Endothelial cell of umbilical vein (primary cell): Measurements from ENCODE around the gene GOLGA3. TPM values are rescaled to one million over a fixed set of nuclear protein-coding genes. Genes with fewer than 3 reads are reported as not detected.

Experiments
- BruUV-seq: library from RNA; stranded (reverse); fragments of 400-500 nt; replicated peaks from 2 replicates; lab custom pipeline; 2021; lab: Mats Ljungman, UMichigan
- CTCF ChIA-PET: fragments of 300-600, 350-600 bp; sonication (Branson Sonifier 250); formaldehyde crosslinking; loops from one replicate; lab custom pipeline; 2021; ENCODE audit warnings: antibody characterized with exemption, inconsistent platforms; lab: Charles Lee
- POLR2A ChIA-PET: fragments of 300-600, 350-600 bp; sonication (Branson Sonifier 250); formaldehyde crosslinking; loops from one replicate; lab custom pipeline; 2021; ENCODE audit warnings: antibody characterized with exemption, inconsistent platforms; lab: Charles Lee
- DNase-seq: peaks from one replicate; pipeline ENCODE4 v3.0.0-alpha.2; 2011; ENCODE audit warnings: low read depth, low spot score
- FAIRE-seq: peaks from 2 replicates; lab custom pipeline; 2011; peaks lifted over from hg19 to GRCh38; lab: Jason Lieb, UNC
- H2AFZ ChIP-seq: 2 replicates; pipeline ENCODE4 v1.6.0; 2012; ENCODE audit warnings: low read depth, low read length, control low read depth, inconsistent platforms
- H3K27ac ChIP-seq: 2 replicates; pipeline ENCODE4 v1.5.1; 2011; ENCODE audit warnings: low read depth, mild to moderate bottlenecking, control low read depth, low read length, moderate library complexity; ENCODE audit not compliant: insufficient read depth
- H3K27me3 ChIP-seq, 2 experiments: 2 replicates each; pipeline versions ENCODE4 v1.6.0 to v1.6.1; 2011; ENCODE audit warnings: low read length in 2 of 2, mixed read lengths in 1 of 2; ENCODE audit not compliant: control insufficient read depth in 2 of 2, insufficient read depth in 2 of 2
- H3K36me3 ChIP-seq, 2 experiments: 2 replicates in 1 of 2; 3 replicates in 1 of 2; pipeline ENCODE4 v1.5.1; 2011; ENCODE audit warnings: low read length in 2 of 2, mild to moderate bottlenecking in 1 of 2, moderate library complexity in 1 of 2; ENCODE audit not compliant: control insufficient read depth in 2 of 2, insufficient read depth in 2 of 2; ENCODE audit errors: extremely low read depth in 1 of 2
- H3K4me1 ChIP-seq: 3 replicates; pipeline ENCODE4 v1.5.1; 2011; ENCODE audit warnings: mild to moderate bottlenecking, low read length; ENCODE audit not compliant: control insufficient read depth, insufficient read depth; ENCODE audit errors: extremely low read depth
- H3K4me2 ChIP-seq: 2 replicates; pipeline ENCODE4 v1.6.1; 2011; ENCODE audit warnings: low read length, control low read depth, mixed read lengths; ENCODE audit not compliant: insufficient read depth
- H3K4me3 ChIP-seq, 3 experiments: fragments of 200-600 bp in 1 of 3; sonication (generic), shearing (Covaris generic) in 1 of 3; replicated peaks in 1 of 3; 2 replicates each; pipeline ENCODE4 v1.5.1; 2011 to 2016; ENCODE audit warnings: control low read depth in 3 of 3, low read length in 3 of 3, mild to moderate bottlenecking in 2 of 3, inconsistent platforms in 1 of 3, low read depth in 1 of 3, moderate library complexity in 1 of 3; ENCODE audit not compliant: insufficient read depth in 1 of 3
- H3K79me2 ChIP-seq: 2 replicates; pipeline ENCODE4 v1.6.0; 2012; ENCODE audit warnings: low read length, inconsistent platforms; ENCODE audit not compliant: control insufficient read depth, insufficient read depth
- H3K9ac ChIP-seq: replicated peaks from 2 replicates; pipeline ENCODE3; 2011; ENCODE audit warnings: low read length, control low read depth; ENCODE audit not compliant: insufficient read depth; ENCODE audit errors: extremely low read depth
- H3K9me1 ChIP-seq: replicated peaks from 3 replicates; pipeline ENCODE4 v1.6.0; 2011; ENCODE audit warnings: mild to moderate bottlenecking, low read length; ENCODE audit not compliant: control insufficient read depth, insufficient read depth; ENCODE audit errors: extremely low read depth
- H3K9me3 ChIP-seq: replicated peaks from 2 replicates; pipeline ENCODE4 v1.5.1; 2012; ENCODE audit warnings: low read length, inconsistent platforms; ENCODE audit not compliant: control insufficient read depth, insufficient read depth
- H4K20me1 ChIP-seq: replicated peaks from 2 replicates; pipeline ENCODE3; 2011; ENCODE audit warnings: mild to moderate bottlenecking, low read length; ENCODE audit not compliant: control insufficient read depth, insufficient read depth; ENCODE audit errors: extremely low read depth
- CTCF ChIP-seq, 2 donors: IDR thresholded peaks; 1 replicate in 1 of 2; 2 replicates in 1 of 2; pipeline ENCODE4 v1.5.1; 2011; ENCODE audit warnings: low read length in 2 of 2, mild to moderate bottlenecking in 2 of 2, moderate library complexity in 2 of 2, control low read depth in 1 of 2, inconsistent platforms in 1 of 2, low read depth in 1 of 2; ENCODE audit not compliant: insufficient read depth in 1 of 2; ENCODE audit errors: extremely low read depth in 1 of 2
- EZH2 ChIP-seq: IDR thresholded peaks from 2 replicates; pipeline ENCODE4 v1.6.1; 2012; ENCODE audit warnings: borderline replicate concordance, low read depth, mild to moderate bottlenecking, moderate library complexity, low read length, inconsistent platforms; ENCODE audit not compliant: severe bottlenecking
- FOS ChIP-seq: IDR thresholded peaks from 2 replicates; pipeline ENCODE4 v1.6.1; 2011; ENCODE audit warnings: mild to moderate bottlenecking, low read length, moderate library complexity, borderline replicate concordance; ENCODE audit not compliant: insufficient read depth
- GATA2 ChIP-seq: IDR thresholded peaks from 2 replicates; pipeline ENCODE4 v1.7.0; 2011; ENCODE audit warnings: low read depth, mild to moderate bottlenecking, moderate library complexity, mixed read lengths, low read length; ENCODE audit not compliant: insufficient read length, insufficient read depth
- JUN ChIP-seq: IDR thresholded peaks from 2 replicates; pipeline ENCODE4 v1.6.1; 2011; ENCODE audit warnings: borderline replicate concordance, low read depth; ENCODE audit not compliant: insufficient read length, insufficient read depth
- MAX ChIP-seq: IDR thresholded peaks from 2 replicates; pipeline ENCODE4 v1.6.1; 2011; ENCODE audit not compliant: insufficient read depth, insufficient read length
- MYC ChIP-seq: IDR thresholded peaks from one replicate; pipeline ENCODE4 v1.6.1; 2011; ENCODE audit warnings: mild to moderate bottlenecking, low read depth, low read length
- POLR2A ChIP-seq: IDR thresholded peaks from 2 replicates; pipeline ENCODE4 v1.6.1; 2012; ENCODE audit warnings: low read depth, mild to moderate bottlenecking, control low read depth, low read length
- POLR2AphosphoS5 ChIP-seq: IDR thresholded peaks from 2 replicates; pipeline ENCODE4 v1.6.1; 2012; ENCODE audit warnings: low read depth, mild to moderate bottlenecking, control low read depth, low read length, moderate library complexity; ENCODE audit not compliant: insufficient read depth
- dilution Hi-C: fragments of 300-500 bp; cut with MboI; formaldehyde crosslinking; loops from one replicate; pipeline ENCODE4 v1.15.0; 2019; ENCODE audit warnings: low sequenced_read_pairs; ENCODE audit not compliant: extremely low pct_ligation_motif_present
- intact Hi-C: fragments of 100-400 bp; cut with micrococcal nuclease; formaldehyde crosslinking; loops from one replicate; pipeline ENCODE4 v1.10.0; 2022
- polyA plus RNA-seq, 4 experiments: library from polyadenylated mRNA; depleted of rRNA in 3 of 4; stranded (reverse) in 3 of 4; unstranded in 1 of 4; fragments of >200 nt; gene quantifications; 2 replicates each; pipeline versions ENCODE4 v1.2.1 to v1.2.3, GENCODE V29; 2011 to 2012; ENCODE audit warnings: missing spikeins in 1 of 4
- total RNA-seq: library from RNA; stranded (reverse); gene quantifications from 2 replicates; pipeline ENCODE4 v1.2.3, GENCODE V29; 2021

The GOLGA3 gene
- total and polyA plus RNA-seq, 2 donors (not counting 3 experiments of a cell fraction or from before 2014, with no cell fraction given): 18.4 to 86.0 TPM

DNA sequence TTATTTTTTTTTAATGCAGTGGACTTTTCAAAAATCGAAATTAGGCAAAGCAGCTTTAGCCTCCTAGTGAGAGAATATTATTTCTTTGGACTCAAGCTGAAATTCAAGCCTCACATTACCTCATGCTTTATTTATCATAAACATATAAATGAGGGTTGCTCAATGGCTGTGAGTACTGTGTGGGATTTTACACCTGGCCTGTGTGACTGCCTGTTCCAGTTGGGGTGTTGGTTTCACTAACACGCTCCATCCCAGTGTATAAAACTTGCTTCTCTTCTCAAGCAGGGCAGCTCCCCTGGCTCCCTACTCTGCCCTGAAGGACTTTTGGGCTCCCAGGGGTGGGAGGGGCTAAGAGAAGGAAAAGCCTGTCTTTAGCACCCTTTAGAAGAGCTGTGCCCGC lies 82.1 kb downstream of the GOLGA3 start:
- H2AFZ ChIP-seq: no peak overlapping the region
- no TSS peak for BruUV-seq
- no peak for FAIRE-seq

DNA sequence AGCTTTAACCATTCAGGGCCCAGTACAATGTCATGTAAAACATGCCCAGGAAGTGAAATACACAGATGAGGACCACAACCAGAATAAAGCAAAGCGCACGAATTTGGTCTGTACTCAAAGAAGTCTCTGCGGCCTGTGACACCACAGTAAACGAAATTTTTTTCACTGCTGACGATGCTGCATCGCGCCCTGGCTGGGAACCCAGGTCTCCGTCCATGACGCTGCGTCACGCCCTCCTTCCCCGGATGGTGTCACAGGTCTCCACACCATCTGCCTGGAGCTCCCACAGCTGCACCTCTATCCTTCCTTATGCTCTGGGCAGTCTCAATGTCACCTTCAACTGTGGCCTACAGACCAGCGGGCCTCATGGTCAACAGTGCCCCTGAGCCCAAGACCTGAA lies 84.8 kb downstream of the GOLGA3 start:
- FAIRE-seq: no peak
- H3K9ac ChIP-seq: no peak overlapping the region
- CTCF ChIA-PET: no interaction called here

More for the DNA sequence above, 82.1 kb downstream of the GOLGA3 start:
- no peak overlapping the region for H3K4me2 ChIP-seq
- no peaks in the 10 kb centered on the region for H3K27me3 ChIP-seq
- H4K20me1 ChIP-seq: peaks cover 3% of the 10 kb centered on the region
- dilution Hi-C loops: no loop called here
- ChIA-PET POLR2A (no interaction called here), CTCF (no interaction called here)
- H3K4me1 ChIP-seq: no peaks in the 10 kb centered on the region
- intact Hi-C loops: no loop called here
- no peak overlapping the region for H3K27ac ChIP-seq
- no peaks in the 10 kb centered on the region for H3K9me3 ChIP-seq
- no peaks in the 10 kb centered on the region for H3K9me1 ChIP-seq
- H3K36me3 ChIP-seq: peaks cover 56 to 59% of the 10 kb centered on the region in 2 experiments
- H3K79me2 ChIP-seq: peaks cover 50% of the 10 kb centered on the region
- no peak overlapping the region for H3K4me3 ChIP-seq
- no peak overlapping the region for H3K9ac ChIP-seq
- TF ChIP-seq MAX (no peak), MYC (no peak), POLR2A (no peak)
- no peak for DNase-seq

More for the DNA sequence above, 84.8 kb downstream of the GOLGA3 start:
- Histone ChIP-seq H3K4me3 (no peak overlapping the region), H3K4me1 (no peaks in the 10 kb centered on the region), H3K9me3 (no peaks in the 10 kb centered on the region), H3K79me2 (peaks cover 45% of the 10 kb centered on the region), H3K36me3 (peaks cover 52 to 70% of the 10 kb centered on the region in 2 experiments), H2AFZ (no peak overlapping the region), H4K20me1 (no peaks in the 10 kb centered on the region), H3K4me2 (no peak overlapping the region), H3K9me1 (no peaks in the 10 kb centered on the region), H3K27ac (no peak overlapping the region), H3K27me3 (no peaks in the 10 kb centered on the region)
- no TSS peak for BruUV-seq
- TF ChIP-seq FOS: no peak
- no peak for TF ChIP-seq JUN
- TF ChIP-seq MAX: no peak
- TF ChIP-seq GATA2: no peak
- TF ChIP-seq MYC: no peak
- no peak for TF ChIP-seq EZH2
- TF ChIP-seq CTCF (IDR thresholded peaks at IDR 0.05; ENCODE audit: extremely low read depth in 1 of 2, insufficient read depth in 1 of 2, low read depth in 1 of 2, low read length in 2 of 2): no peak
- TF ChIP-seq POLR2AphosphoS5: no peak
- no peak for TF ChIP-seq POLR2A
- POLR2A ChIA-PET: no interaction called here
- intact Hi-C loops: no loop called here
- DNase-seq: no peak
- dilution Hi-C loops: no loop called here
